CD4-positive, alpha-beta memory T cell (primary cell): ENCODE measurements around the gene SLC25A48. TPM values are rescaled to one million over a fixed set of nuclear protein-coding genes. Genes with fewer than 3 reads are reported as not detected.
A peak's percentile ranks its signal among the peaks of the same experiment; 100 is the strongest.

Source experiments
- CTCF ChIA-PET: fragments of 350-600 bp; sonication (Branson Sonifier 250); formaldehyde crosslinking; loops from one replicate; lab custom pipeline; 2021; ENCODE audit warnings: inconsistent platforms; ENCODE audit not compliant: partially characterized antibody; lab: Charles Lee
- POLR2A ChIA-PET: fragments of 350-600 bp; sonication (Branson Sonifier 250); formaldehyde crosslinking; loops from one replicate; lab custom pipeline; 2021; ENCODE audit not compliant: partially characterized antibody; lab: Charles Lee
- DNase-seq, 5 donors: peaks; one replicate each; pipeline versions ENCODE4 v3.0.0 to v3.0.0-alpha.2; 2020 to 2022; ENCODE audit warnings: mixed read lengths in 1 of 5
- H3K27ac ChIP-seq: one replicate; pipeline ENCODE4 v1.7.0; 2013; ENCODE audit warnings: low read depth, low read length
- H3K27me3 ChIP-seq: 2 replicates; pipeline ENCODE4 v1.7.0; 2013; ENCODE audit warnings: mild to moderate bottlenecking, low read length, moderate library complexity; ENCODE audit not compliant: insufficient read depth
- H3K36me3 ChIP-seq: 2 replicates; pipeline ENCODE4 v1.7.0; 2013; ENCODE audit warnings: mild to moderate bottlenecking, low read length, moderate library complexity; ENCODE audit not compliant: insufficient read depth
- H3K4me1 ChIP-seq: 2 replicates; pipeline ENCODE4 v1.7.0; 2013; ENCODE audit warnings: mild to moderate bottlenecking, low read length, moderate library complexity; ENCODE audit not compliant: insufficient read depth
- H3K4me3 ChIP-seq, 2 donors: one replicate each; pipeline ENCODE4 v1.7.0; 2013; ENCODE audit warnings: low read length in 2 of 2, mild to moderate bottlenecking in 1 of 2
- H3K9me3 ChIP-seq, 2 donors: one replicate each; pipeline ENCODE4 v1.7.0; 2013; ENCODE audit warnings: low read length in 2 of 2, control low read depth in 1 of 2; ENCODE audit not compliant: control insufficient read depth in 1 of 2
- H3K27ac Mint-ChIP-seq, 7 donors: one replicate each; pipeline ENCODE4 v1.8.0; 2020 to 2021; ENCODE audit warnings: mixed read lengths in 7 of 7, mild to moderate bottlenecking in 6 of 7, inconsistent platforms in 3 of 7, moderate library complexity in 3 of 7
- H3K27me3 Mint-ChIP-seq, 2 donors: one replicate each; pipeline ENCODE4 v1.8.0; 2020 to 2021; ENCODE audit warnings: mixed read lengths in 2 of 2
- H3K36me3 Mint-ChIP-seq, 2 donors: one replicate each; pipeline ENCODE4 v1.8.0; 2020 to 2021; ENCODE audit warnings: mixed read lengths in 2 of 2, inconsistent platforms in 1 of 2, mild to moderate bottlenecking in 1 of 2
- H3K4me1 Mint-ChIP-seq, 4 donors: one replicate each; pipeline ENCODE4 v1.8.0; 2020 to 2021; ENCODE audit warnings: mixed read lengths in 4 of 4, mild to moderate bottlenecking in 1 of 4
- H3K4me3 Mint-ChIP-seq, 8 donors: one replicate each; pipeline ENCODE4 v1.8.0; 2020 to 2021; ENCODE audit warnings: mixed read lengths in 8 of 8, mild to moderate bottlenecking in 7 of 8, moderate library complexity in 6 of 8, inconsistent platforms in 3 of 8
- H3K9me3 Mint-ChIP-seq, 8 donors: one replicate each; pipeline ENCODE4 v1.8.0; 2020 to 2021; ENCODE audit warnings: mixed read lengths in 8 of 8, mild to moderate bottlenecking in 5 of 8, inconsistent platforms in 3 of 8, moderate library complexity in 1 of 8
- intact Hi-C: fragments of 100-400 bp; cut with micrococcal nuclease; formaldehyde crosslinking; loops from one replicate; pipeline ENCODE4 v1.15.1; 2023
- polyA plus RNA-seq, 2 donors: library from polyadenylated mRNA; unstranded; fragments of 300-500 nt; fragmentation: Illumina TruSeq; gene quantifications; one replicate each; pipeline ENCODE4 v1.2.3, GENCODE V29; 2021
- total RNA-seq, 2 experiments: library from RNA; stranded (reverse); gene quantifications; one replicate each; pipeline ENCODE4 v1.2.3, GENCODE V29; 2021

Gene SLC25A48
- total and polyA plus RNA-seq, 4 experiments from 2014 or later: not detected

DNA sequence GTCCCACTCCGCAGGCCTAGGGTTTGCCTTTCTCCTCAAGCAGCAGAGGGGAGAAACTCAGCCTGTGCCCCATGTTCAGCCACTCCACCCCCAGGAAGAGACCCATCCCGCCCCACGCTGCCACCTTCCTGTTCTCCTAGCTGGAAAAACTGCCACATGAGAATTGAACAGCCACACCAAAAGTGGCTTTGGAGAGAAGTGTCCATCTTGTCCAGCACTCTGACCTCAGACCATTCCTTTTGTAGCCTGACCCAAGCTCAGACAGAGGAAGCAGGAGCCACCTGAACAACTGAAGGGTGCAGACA is 8.3 kb upstream of the SLC25A48 start:
- DNase-seq: no peak
- Mint-ChIP-seq H3K27me3 (peaks cover 12 to 15% of the 10 kb centered on the region in 2 donors), H3K4me1 (peaks cover 0 to 2% (median 0%) of the 10 kb centered on the region in 4 donors), H3K4me3 (no peak overlapping the region), H3K36me3 (no peaks in the 10 kb centered on the region), H3K27ac (no peak overlapping the region), H3K9me3 (no peaks in the 10 kb centered on the region)
- peaks cover 6% of the 10 kb centered on the region for H3K27me3 ChIP-seq
- no peaks in the 10 kb centered on the region for H3K36me3 ChIP-seq
- CTCF ChIA-PET: no interaction called here
- no peak overlapping the region for H3K4me3 ChIP-seq
- H3K4me1 ChIP-seq: no peaks in the 10 kb centered on the region
- intact Hi-C loops: no loop called here
- H3K9me3 ChIP-seq: no peaks in the 10 kb centered on the region
- POLR2A ChIA-PET: no interaction called here
- H3K27ac ChIP-seq: no peak overlapping the region

DNA sequence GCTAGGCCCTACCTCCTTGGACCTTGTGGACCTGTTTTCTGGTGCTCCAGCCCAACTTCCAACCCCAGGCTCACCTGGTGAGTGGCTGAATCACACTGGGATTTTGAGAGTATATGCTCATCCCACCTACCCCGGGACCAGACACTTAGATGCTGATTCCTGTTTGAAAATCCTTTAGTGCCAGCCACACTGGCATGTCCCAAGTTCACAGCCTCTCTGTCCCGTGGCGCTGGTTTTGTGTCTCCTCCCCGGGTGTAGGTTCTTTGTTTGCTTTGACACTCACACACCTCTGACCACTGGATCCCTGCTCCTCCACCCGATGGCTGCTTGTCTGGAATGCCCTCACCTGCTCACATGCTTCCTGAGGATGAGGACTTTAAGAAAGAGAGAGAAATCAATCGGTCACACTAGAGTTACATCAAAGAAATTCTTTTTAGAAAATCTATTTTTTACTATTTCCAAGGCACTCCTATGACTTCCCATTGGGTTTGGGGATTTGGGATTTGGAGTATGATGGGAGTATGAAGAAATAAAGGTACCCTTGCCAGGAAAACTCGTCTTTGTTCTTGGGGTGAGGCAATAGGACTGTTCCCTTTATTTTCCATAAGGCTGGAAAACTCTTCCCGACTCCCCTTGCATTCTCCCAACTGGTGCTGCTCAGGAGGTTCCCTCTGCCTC is 7.3 kb upstream of the SLC25A48 start:
- peaks cover 7% of the 10 kb centered on the region for H3K27me3 ChIP-seq
- no peak overlapping the region for H3K27ac Mint-ChIP-seq
- CTCF ChIA-PET: no interaction called here

DNA sequence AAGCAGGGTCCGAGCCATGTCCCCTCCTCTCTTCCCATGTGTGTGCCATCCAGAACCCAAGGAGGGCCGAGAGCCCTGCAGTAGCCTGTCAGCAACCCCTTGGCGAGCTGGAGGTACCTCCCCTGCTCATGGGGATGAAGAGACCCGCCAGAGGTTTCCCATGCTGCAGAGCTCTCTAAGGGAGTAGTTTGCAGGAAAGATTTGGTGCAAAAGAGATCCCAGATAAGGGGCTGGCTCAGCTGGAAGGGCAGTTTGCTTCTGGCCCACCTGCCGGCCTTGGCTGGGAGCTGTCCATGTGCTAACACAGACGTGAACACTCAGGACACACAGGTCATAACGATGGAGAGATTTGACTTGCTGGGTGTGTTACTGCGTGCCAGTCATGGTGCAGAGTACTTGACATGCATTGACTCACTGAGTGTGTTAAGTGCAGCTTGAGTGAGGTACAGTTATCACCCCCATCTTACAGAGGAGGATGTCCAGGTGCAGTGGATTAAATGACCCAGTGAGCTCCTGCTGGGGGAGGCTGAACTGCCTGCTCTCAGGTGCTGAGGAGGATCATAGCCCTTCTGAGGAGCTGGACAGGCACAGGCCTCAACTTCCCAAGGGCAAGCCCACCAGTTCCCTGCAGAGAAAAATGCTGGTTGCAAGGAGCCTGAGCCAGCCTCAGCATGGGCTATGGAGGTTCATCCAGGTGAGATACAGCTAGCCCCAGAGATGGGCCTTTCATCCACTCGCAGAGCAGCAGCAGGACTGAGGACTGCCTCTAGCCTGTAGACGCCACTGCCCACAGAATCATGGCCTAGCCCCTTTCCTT is 6.3 kb upstream of the SLC25A48 start:
- intact Hi-C loops: no loop called here
- no peaks in the 10 kb centered on the region for H3K9me3 ChIP-seq
- peaks cover 22 to 26% of the 10 kb centered on the region in 2 donors for H3K27me3 Mint-ChIP-seq
- ChIA-PET POLR2A (no interaction called here), CTCF (no interaction called here)
- no peak overlapping the region for H3K4me3 ChIP-seq
- H3K9me3 Mint-ChIP-seq: no peaks in the 10 kb centered on the region
- no peaks in the 10 kb centered on the region for H3K4me1 ChIP-seq
- DNase-seq: peak in 1 of 5 donors; percentile 30
- H3K4me1 Mint-ChIP-seq: peaks cover 0 to 5% (median 1%) of the 10 kb centered on the region in 4 donors
- H3K4me3 Mint-ChIP-seq: no peak overlapping the region
- no peaks in the 10 kb centered on the region for H3K36me3 Mint-ChIP-seq
- no peaks in the 10 kb centered on the region for H3K36me3 ChIP-seq
- H3K27ac ChIP-seq: no peak overlapping the region
- H3K27me3 ChIP-seq: peaks cover 7% of the 10 kb centered on the region
- no peak overlapping the region for H3K27ac Mint-ChIP-seq

More for the DNA sequence above, 7.3 kb upstream of the SLC25A48 start:
- no peak for DNase-seq
- Mint-ChIP-seq H3K9me3 (no peaks in the 10 kb centered on the region), H3K4me1 (peaks cover 0 to 5% (median 1%) of the 10 kb centered on the region in 4 donors), H3K4me3 (no peak overlapping the region), H3K27me3 (peaks cover 22% of the 10 kb centered on the region in 2 donors), H3K36me3 (no peaks in the 10 kb centered on the region)
- H3K9me3 ChIP-seq: no peaks in the 10 kb centered on the region
- H3K27ac ChIP-seq: no peak overlapping the region
- H3K4me1 ChIP-seq: no peaks in the 10 kb centered on the region
- POLR2A ChIA-PET: no interaction called here
- intact Hi-C loops: no loop called here
- no peak overlapping the region for H3K4me3 ChIP-seq
- no peaks in the 10 kb centered on the region for H3K36me3 ChIP-seq

DNA sequence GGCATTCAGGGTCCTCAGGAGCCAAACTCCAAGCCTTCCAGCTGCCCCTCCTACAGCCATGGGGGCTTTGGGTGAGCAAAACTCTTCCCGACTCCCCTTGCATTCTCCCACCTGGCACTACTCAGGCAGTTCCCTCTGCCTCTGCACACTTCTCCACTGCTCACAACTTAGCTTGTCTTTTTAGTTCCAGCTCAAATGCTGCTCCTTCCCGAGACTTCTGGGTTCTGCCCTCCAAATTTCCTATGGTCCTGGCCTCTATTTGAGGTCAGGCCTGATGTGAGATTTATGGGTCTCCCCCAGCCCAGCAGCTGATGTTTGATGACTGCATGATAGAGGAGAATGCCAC is 5.7 kb upstream of the SLC25A48 start:
- no peaks in the 10 kb centered on the region for H3K36me3 Mint-ChIP-seq
- Histone ChIP-seq H3K27ac (no peak overlapping the region), H3K9me3 (no peaks in the 10 kb centered on the region), H3K4me3 (no peak overlapping the region), H3K4me1 (no peaks in the 10 kb centered on the region), H3K27me3 (peaks cover 7% of the 10 kb centered on the region), H3K36me3 (no peaks in the 10 kb centered on the region)
- no peak for DNase-seq
- no peak overlapping the region for H3K27ac Mint-ChIP-seq
- ChIA-PET CTCF (no interaction called here), POLR2A (no interaction called here)
- intact Hi-C loops: no loop called here
- H3K4me3 Mint-ChIP-seq: no peak overlapping the region
- H3K27me3 Mint-ChIP-seq: peaks cover 22 to 27% of the 10 kb centered on the region in 2 donors
- no peaks in the 10 kb centered on the region for H3K9me3 Mint-ChIP-seq
- peaks cover 0 to 5% (median 1%) of the 10 kb centered on the region in 4 donors for H3K4me1 Mint-ChIP-seq

DNA sequence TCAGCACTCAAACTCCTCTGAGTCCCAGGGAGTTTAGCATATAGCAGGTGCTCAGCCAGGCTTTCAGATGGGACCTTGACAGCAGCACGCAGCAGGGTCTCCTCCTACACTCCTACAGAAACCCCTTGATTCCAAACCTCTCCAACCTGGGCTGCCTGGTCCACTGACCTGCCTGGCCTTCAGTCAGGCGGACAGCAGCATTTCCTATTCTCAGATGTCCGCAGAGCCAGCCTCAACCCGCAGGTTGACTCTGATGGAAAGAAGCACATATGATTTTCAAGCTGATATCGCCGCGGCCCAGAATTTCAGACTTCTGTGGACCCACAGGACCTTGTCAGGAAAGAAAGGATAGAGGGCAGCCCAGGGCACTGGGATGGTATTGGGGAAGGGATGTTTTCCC is 5.3 kb upstream of the SLC25A48 start:
- H3K4me3 ChIP-seq: no peak overlapping the region
- no peaks in the 10 kb centered on the region for H3K36me3 ChIP-seq
- no peak overlapping the region for H3K27ac ChIP-seq
- no peak for DNase-seq
- peaks cover 0 to 1% (median 0%) of the 10 kb centered on the region in 8 donors for H3K9me3 Mint-ChIP-seq
- H3K4me1 Mint-ChIP-seq: peaks cover 2 to 5% (median 3%) of the 10 kb centered on the region in 4 donors
- no peaks in the 10 kb centered on the region for H3K36me3 Mint-ChIP-seq
- intact Hi-C loops: no loop called here
- H3K4me3 Mint-ChIP-seq: no peak overlapping the region
- H3K4me1 ChIP-seq: no peaks in the 10 kb centered on the region
- ChIA-PET CTCF (no interaction called here), POLR2A (no interaction called here)
- H3K27me3 ChIP-seq: peaks cover 7% of the 10 kb centered on the region
- H3K27me3 Mint-ChIP-seq: peaks cover 24 to 31% of the 10 kb centered on the region in 2 donors
- H3K9me3 ChIP-seq: no peaks in the 10 kb centered on the region
- no peak overlapping the region for H3K27ac Mint-ChIP-seq

DNA sequence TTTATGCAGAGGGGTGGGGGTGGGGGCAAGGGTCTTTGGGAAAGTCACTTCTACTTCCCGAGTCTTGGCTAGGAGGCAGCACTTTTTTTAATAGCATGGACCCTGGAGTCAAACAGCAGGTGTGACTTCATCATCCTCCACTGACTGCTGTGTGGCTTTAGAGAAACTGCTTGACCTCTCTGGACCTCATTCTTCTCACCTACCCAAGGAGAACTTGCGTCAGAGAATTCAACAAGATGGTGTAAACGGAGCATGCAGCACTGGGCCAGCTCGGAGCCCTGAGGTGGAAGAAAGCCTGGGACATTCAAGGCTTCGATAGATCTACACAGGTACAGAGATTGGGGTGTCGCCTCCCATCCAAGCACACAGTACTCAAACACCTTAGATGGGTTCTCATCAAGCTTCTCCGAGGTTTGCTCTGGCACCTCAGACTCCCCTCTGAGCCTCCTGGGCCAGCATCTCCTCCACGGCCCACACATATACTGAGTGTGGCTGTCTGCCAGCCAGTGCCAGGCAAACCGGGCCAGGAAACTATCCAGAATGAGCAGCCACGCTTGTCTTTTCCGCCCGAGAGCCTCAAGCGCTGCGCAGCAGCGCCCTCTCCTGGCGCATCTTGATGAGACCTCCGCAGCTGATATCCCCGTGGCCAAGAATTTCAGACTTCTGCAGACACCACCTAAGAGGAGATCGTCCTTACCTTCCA is 4.6 kb upstream of the SLC25A48 start:
- CTCF ChIA-PET: no interaction called here
- Histone ChIP-seq H3K27ac (no peak overlapping the region), H3K27me3 (peaks cover 7% of the 10 kb centered on the region), H3K4me1 (no peaks in the 10 kb centered on the region), H3K9me3 (no peaks in the 10 kb centered on the region), H3K36me3 (no peaks in the 10 kb centered on the region), H3K4me3 (no peak overlapping the region)
- no peaks in the 10 kb centered on the region for H3K36me3 Mint-ChIP-seq
- H3K9me3 Mint-ChIP-seq: peaks cover 0 to 2% (median 0%) of the 10 kb centered on the region in 8 donors
- POLR2A ChIA-PET: no interaction called here
- DNase-seq: peak in 1 of 5 donors; percentile 3
- H3K27ac Mint-ChIP-seq: no peak overlapping the region
- peaks cover 3 to 6% (median 5%) of the 10 kb centered on the region in 4 donors for H3K4me1 Mint-ChIP-seq
- no peak overlapping the region for H3K4me3 Mint-ChIP-seq
- intact Hi-C loops: no loop called here
- H3K27me3 Mint-ChIP-seq: peaks cover 26 to 35% of the 10 kb centered on the region in 2 donors

DNA sequence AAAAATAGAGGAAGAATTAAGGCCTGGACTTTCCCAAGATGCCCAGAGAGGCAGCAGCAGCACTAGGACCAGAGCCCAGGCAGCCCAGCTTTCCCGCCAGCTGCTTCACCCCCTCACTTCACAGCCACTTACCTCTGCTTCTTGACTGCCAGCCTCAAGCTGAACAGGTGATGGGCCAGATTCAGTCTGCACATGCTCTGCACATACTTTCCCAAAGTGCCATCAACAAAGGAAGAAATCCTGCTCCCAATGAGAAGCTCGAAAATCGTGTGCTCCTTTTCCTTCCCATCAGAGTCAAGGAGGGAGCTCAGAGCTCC is 4.1 kb upstream of the SLC25A48 start:
- peaks cover 3 to 6% (median 5%) of the 10 kb centered on the region in 4 donors for H3K4me1 Mint-ChIP-seq
- H3K36me3 Mint-ChIP-seq: no peaks in the 10 kb centered on the region
- no peaks in the 10 kb centered on the region for H3K36me3 ChIP-seq
- H3K27ac Mint-ChIP-seq: no peak overlapping the region
- no peak overlapping the region for H3K4me3 Mint-ChIP-seq
- POLR2A ChIA-PET: no interaction called here
- H3K9me3 Mint-ChIP-seq: peaks cover 0 to 2% (median 0%) of the 10 kb centered on the region in 8 donors
- CTCF ChIA-PET: no interaction called here
- peaks cover 7% of the 10 kb centered on the region for H3K27me3 ChIP-seq
- intact Hi-C loops: no loop called here
- peaks cover 26 to 35% of the 10 kb centered on the region in 2 donors for H3K27me3 Mint-ChIP-seq
- DNase-seq: no peak
- H3K27ac ChIP-seq: no peak overlapping the region
- no peaks in the 10 kb centered on the region for H3K4me1 ChIP-seq
- H3K4me3 ChIP-seq: no peak overlapping the region
- H3K9me3 ChIP-seq: no peaks in the 10 kb centered on the region
